ENCODE measurements around the gene HEG1.
A peak's percentile ranks its signal among the peaks of the same experiment; 100 is the strongest.
"Not testable (repeated sequence)": the region's sequence is repeated elsewhere in the genome, so short reads cannot be mapped to it uniquely, and the experiment has no call there.

The HEG1 gene, protein sequence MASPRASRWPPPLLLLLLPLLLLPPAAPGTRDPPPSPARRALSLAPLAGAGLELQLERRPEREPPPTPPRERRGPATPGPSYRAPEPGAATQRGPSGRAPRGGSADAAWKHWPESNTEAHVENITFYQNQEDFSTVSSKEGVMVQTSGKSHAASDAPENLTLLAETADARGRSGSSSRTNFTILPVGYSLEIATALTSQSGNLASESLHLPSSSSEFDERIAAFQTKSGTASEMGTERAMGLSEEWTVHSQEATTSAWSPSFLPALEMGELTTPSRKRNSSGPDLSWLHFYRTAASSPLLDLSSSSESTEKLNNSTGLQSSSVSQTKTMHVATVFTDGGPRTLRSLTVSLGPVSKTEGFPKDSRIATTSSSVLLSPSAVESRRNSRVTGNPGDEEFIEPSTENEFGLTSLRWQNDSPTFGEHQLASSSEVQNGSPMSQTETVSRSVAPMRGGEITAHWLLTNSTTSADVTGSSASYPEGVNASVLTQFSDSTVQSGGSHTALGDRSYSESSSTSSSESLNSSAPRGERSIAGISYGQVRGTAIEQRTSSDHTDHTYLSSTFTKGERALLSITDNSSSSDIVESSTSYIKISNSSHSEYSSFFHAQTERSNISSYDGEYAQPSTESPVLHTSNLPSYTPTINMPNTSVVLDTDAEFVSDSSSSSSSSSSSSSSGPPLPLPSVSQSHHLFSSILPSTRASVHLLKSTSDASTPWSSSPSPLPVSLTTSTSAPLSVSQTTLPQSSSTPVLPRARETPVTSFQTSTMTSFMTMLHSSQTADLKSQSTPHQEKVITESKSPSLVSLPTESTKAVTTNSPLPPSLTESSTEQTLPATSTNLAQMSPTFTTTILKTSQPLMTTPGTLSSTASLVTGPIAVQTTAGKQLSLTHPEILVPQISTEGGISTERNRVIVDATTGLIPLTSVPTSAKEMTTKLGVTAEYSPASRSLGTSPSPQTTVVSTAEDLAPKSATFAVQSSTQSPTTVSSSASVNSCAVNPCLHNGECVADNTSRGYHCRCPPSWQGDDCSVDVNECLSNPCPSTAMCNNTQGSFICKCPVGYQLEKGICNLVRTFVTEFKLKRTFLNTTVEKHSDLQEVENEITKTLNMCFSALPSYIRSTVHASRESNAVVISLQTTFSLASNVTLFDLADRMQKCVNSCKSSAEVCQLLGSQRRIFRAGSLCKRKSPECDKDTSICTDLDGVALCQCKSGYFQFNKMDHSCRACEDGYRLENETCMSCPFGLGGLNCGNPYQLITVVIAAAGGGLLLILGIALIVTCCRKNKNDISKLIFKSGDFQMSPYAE (N-terminal part only)

GRCh38 chr3:125055913-125056745 is at the start of gene HEG1:
Gene HEG1, minus strand, starts transcription at chr3:125055997. Its CDS starts 107 bp downstream, at chr3:125055890.
- peak; percentile 91 for DNase-seq (ENCODE audit: low read depth)

DNA sequence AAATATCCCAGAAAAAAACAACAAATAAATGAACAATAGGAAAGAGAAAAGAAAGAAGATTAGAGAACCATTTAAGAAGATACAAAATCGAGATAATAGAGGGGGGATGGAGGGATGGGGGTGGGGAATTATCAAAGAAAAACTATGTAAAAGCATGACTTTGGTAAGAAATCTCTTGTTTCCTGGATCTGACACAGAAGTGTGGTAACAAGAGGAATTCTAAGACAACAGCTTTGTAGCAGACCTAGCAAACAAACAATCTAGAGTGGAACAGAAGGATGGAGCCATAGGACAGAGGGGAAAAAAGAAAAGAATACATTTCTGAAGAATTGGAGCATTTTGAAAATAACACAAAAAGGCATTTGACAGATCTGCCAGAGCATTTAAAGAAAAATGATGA is 49.3 kb upstream of the HEG1 start:
- no peak for DNase-seq (ENCODE audit: low read depth)

- no peak for DNase-seq (ENCODE audit: low read depth)
These were observed 48.8 kb upstream of the HEG1 start for GRCh38 chr3:125104639-125105038.

GRCh38 chr3:125103406-125103805 is 47.6 kb upstream of the HEG1 start:
- no peak for DNase-seq (ENCODE audit: low read depth)

- no peak for DNase-seq (ENCODE audit: low read depth)
These were observed 46.7 kb upstream of the HEG1 start for GRCh38 chr3:125102470-125102869.

GRCh38 chr3:125098611-125099291 is 43.0 kb upstream of the HEG1 start:
- DNase-seq (ENCODE audit: low read depth) = peak; percentile 24

GRCh38 chr3:125090649-125091048 is 34.9 kb upstream of the HEG1 start:
- DNase-seq (ENCODE audit: low read depth) = no peak

DNA sequence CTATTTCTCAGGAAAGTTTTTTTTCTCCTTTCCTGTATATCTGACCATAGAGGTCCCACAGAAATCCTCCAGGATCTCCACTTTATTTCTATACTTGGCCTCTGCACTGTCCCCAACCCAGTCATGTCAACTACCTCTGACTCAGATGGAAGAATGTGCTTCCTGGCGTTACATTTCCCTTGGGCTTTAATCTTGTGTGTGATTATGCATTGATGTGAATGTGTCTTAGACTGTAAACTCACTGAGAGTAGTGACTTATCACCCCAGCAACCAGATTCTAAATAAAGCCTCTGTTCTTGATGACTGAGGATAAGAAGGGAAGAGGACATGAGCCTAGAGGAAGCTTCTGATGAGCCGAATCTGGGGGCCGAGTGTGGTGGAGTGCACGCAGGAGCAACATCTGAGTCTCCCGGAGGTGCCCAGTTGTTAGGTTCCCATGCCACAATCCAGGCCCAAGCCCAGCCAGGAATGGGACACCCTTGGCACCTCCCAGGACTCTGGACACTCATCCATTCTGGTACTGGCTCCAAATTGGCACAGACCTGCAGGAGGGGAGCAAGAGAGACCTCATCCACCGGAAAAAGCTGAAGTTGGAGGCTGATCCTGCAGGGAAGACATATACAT is 32.1 kb upstream of the HEG1 start:
- DNase-seq (ENCODE audit: low read depth) = peak; percentile 72

- no peak for DNase-seq (ENCODE audit: low read depth)
These were observed 29.4 kb upstream of the HEG1 start for GRCh38 chr3:125085166-125085565.

GRCh38 chr3:125083776-125084175 is 28.0 kb upstream of the HEG1 start:
- no peak for DNase-seq (ENCODE audit: low read depth)

DNA sequence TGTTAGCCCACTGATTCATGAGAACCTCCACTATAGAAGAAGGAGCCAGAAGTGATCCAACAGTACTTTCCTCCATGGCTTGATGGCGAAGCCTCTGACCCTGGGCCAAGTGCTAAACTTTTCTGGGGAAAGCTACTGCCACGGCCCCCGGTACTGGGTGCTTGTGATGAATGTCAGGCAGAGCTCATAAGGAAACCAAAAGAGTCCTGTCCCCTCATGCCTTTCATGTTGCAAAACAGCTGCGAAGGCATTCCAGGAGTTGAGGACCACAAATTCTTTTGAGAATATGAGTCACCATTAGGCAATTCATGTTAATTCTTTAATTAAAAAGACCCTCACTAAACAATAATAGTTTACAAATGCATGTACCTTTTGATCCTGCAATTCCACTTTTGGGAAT is 26.5 kb upstream of the HEG1 start:
- not testable (repeated sequence) for DNase-seq (ENCODE audit: low read depth)

DNA sequence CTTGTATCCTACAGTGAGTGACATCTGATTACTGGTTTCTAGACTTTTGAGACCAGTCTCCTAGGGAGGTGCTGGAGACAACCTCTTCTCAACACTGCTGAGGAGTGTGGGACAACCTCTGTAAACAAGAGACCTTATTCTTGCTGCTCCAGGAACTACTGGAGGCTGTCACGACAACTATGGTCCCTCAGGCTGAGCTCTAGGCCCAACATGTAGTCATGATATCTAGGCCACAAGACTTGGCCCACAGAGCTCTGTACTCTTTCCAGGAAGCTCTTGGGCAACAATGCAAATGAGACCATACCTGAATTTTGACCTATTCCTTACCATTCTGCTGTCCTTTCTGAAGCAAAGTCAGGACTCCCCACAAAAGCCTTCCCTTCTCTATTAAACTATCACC is 24.3 kb upstream of the HEG1 start:
- DNase-seq (ENCODE audit: low read depth) = no peak

GRCh38 chr3:125079675-125080045 is 23.9 kb upstream of the HEG1 start:
- DNase-seq (ENCODE audit: low read depth) = no peak

- DNase-seq (ENCODE audit: low read depth) = no peak
These were observed 23.3 kb upstream of the HEG1 start for GRCh38 chr3:125078951-125079674.

GRCh38 chr3:125077864-125078263 is 22.1 kb upstream of the HEG1 start:
- no peak for DNase-seq (ENCODE audit: low read depth)

- DNase-seq (ENCODE audit: low read depth) = no peak
These were observed 20.7 kb upstream of the HEG1 start for GRCh38 chr3:125076464-125076863.

- no peak for DNase-seq (ENCODE audit: low read depth)
These were observed 19.9 kb upstream of the HEG1 start for GRCh38 chr3:125075738-125076137.

GRCh38 chr3:125073390-125073905 is 17.7 kb upstream of the HEG1 start:
- DNase-seq (ENCODE audit: low read depth) = no peak

GRCh38 chr3:125072749-125073389 is 17.1 kb upstream of the HEG1 start:
- no peak for DNase-seq (ENCODE audit: low read depth)

Measured in GM04504 (cell line).